Heart left ventricle (tissue), 16 donors: ENCODE measurements around the gene NDUFS5. TPM values are rescaled to one million over a fixed set of nuclear protein-coding genes. Genes with fewer than 3 reads are reported as not detected.
A peak's percentile ranks its signal among the peaks of the same experiment; 100 is the strongest.

Source experiments
- ATAC-seq, 4 donors: fragments of 200-7000 bp; cut with Tn5 transposase; one replicate each; pipeline ENCODE4 v1.9.1; 2020 to 2022; ENCODE audit warnings: moderate library complexity in 4 of 4, mild to moderate bottlenecking in 3 of 4, moderate number of reproducible peaks in 1 of 4
- DNase-seq, 5 donors: peaks; one replicate each; pipeline ENCODE4 v3.0.0-alpha.2; 2020
- H3K27ac ChIP-seq, 12 donors: fragments of 200-600 bp; sonication (generic) in 4 of 12; one replicate each; pipeline versions ENCODE4 v1.5.0 to v1.8.0; 2016 to 2022; ENCODE audit warnings: mild to moderate bottlenecking in 2 of 12
- H3K27me3 ChIP-seq, 9 donors: fragments of 200-600 bp; sonication (generic) in 2 of 9; one replicate each; pipeline versions ENCODE4 v1.5.1 to v1.8.0; 2016 to 2022; ENCODE audit warnings: mild to moderate bottlenecking in 3 of 9
- H3K36me3 ChIP-seq, 9 donors: fragments of 200-600 bp; sonication (generic) in 2 of 9; one replicate each; pipeline versions ENCODE4 v1.5.0 to v1.8.0; 2018 to 2022; ENCODE audit warnings: mild to moderate bottlenecking in 2 of 9
- H3K4me1 ChIP-seq, 12 donors: fragments of 200-600 bp; sonication (generic) in 4 of 12; one replicate each; pipeline versions ENCODE4 v1.5.0 to v1.8.0; 2016 to 2022; ENCODE audit warnings: mild to moderate bottlenecking in 3 of 12
- H3K4me3 ChIP-seq, 12 donors: fragments of 200-600 bp; sonication (generic) in 4 of 12; one replicate each; pipeline versions ENCODE4 v1.5.0 to v1.8.0; 2017 to 2022; ENCODE audit warnings: mild to moderate bottlenecking in 9 of 12, moderate library complexity in 4 of 12
- H3K9me3 ChIP-seq, 12 donors: fragments of 200-600 bp; sonication (generic) in 4 of 12; one replicate each; pipeline versions ENCODE4 v1.5.0 to v1.8.0; 2016 to 2022; ENCODE audit warnings: mild to moderate bottlenecking in 1 of 12
- POLR2A ChIP-seq, 2 donors: fragments of 450-650 bp; IDR thresholded peaks; one replicate each; pipeline ENCODE4 v1.6.1; 2017; ENCODE audit warnings: antibody characterized with exemption in 2 of 2, mild to moderate bottlenecking in 2 of 2, moderate library complexity in 2 of 2
- WGBS, 4 donors: extraction: QIAGEN DNeasy Blood & Tissue Kit in 2 of 4; methylation state at CpG; one replicate each; pipeline versions ENCODE4 v1.1.5 to v1.1.7; 2013 to 2018; 5-methylcytosine and 5-hydroxymethylcytosine counted together
- intact Hi-C, 10 donors: fragments of 100-400 bp; cut with DNase I; formaldehyde crosslinking; loops; one replicate each; pipeline versions ENCODE4 v1.11.1 to v1.14.2; 2022
- polyA plus RNA-seq, 2 donors: library from polyadenylated mRNA; stranded (reverse); fragments of 200-250 nt; gene quantifications; one replicate each; pipeline ENCODE4 v1.2.3, GENCODE V29; 2013
- total RNA-seq, 9 donors: library from RNA; depleted of rRNA in 2 of 9; stranded (reverse); fragments of >200 nt in 2 of 9; fragmentation: NEBNext Ultra II Directional in 3 of 9; extraction: Animal tissue kit (Norgen Biotek cat#: 25700) in 3 of 9; gene quantifications; one replicate each; pipeline versions ENCODE4 v1.1.0 to v1.2.4, GENCODE V29; 2016 to 2023
- TF ChIP-seq, protein P1 (sequence below), 12 donors: fragments of 200-600 bp; sonication (generic) in 4 of 12; IDR thresholded peaks; one replicate each; pipeline versions ENCODE4 v1.5.0 to v1.8.0; 2018 to 2022; ENCODE audit warnings: antibody characterized with exemption in 12 of 12, mild to moderate bottlenecking in 5 of 12
- donor health status: ischemic (EF 13 %, LVEDD 7.1; RV severe dilation, severe dysfunction).
- donor health status: healthy with polysubstance abuse.
- donor health status: DM: no; HTN: yes; CAD: no.
- donor health status: DM: no; HTN: no; CAD: no.
- donor health status: ischemic (EF 25% LVEDD 6.9; RV normal size, moderate dysfunction).
- donor health status: ischemic (EF 25% LVEDD 5.7; RV mildly dilated, moderate dysfunction).
- donor health status: healthy.
- donor health status: DM: yes; HTN: yes; CAD: no.
- donor health status: ischemic (EF 35%, LVEDD 5.7; RV mildly dilated, moderate dysfunction).
- donor health status: nonischemic (EF 11% LVEDD 7.7; RV severe dilation, severe dysfunction).
- donor health status: DM: yes; HTN: yes; CAD: no.
- donor health status: PGD.
- donor health status: ischemic (EF 29% LVEDD 5.4; RV normal size, mild dysfunction).
- donor health status: nonischemic (EF 23%, LVEDD 6.1; RV moderate dilation, normal function).

The NDUFS5 gene
- total and polyA plus RNA-seq, 11 donors, result 292 to 4,461 (median 578) TPM

DNA sequence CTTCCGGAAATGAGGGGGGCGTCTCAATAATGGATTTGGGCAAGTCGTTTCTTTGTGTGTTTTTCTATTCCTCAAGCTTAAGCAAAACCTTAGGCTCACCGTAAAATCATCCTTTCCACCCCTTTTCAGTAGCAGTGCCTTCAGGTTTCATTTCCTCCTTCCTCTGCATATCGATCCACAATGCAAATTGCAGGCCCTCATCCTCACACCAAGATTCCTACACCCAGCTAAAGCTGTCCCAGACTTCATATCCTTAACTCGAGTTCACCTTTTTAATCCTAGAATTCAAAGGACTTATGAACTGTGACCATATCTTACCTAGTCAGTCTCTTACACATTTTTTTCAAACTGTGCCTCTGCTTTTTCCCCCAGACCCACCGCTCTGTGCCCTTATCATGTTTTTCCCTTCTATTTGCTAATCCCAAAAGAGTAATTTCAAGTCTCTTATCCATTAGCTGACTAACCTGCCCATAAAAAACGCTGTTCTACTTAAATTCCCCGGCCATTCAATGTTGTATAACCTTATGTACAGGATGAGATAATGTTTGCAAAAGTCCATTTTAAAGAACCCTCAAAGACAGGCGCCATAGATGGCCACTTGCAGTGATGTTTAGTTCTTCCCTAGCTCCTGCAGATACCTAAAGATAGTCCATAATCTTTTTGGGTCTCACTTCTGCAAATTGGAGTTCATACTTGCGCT, 33.6 kb upstream of the NDUFS5 start:
- ATAC-seq (no peak), DNase-seq (no peak)
- Histone ChIP-seq H3K27me3 (no peaks in the 10 kb centered on the region), H3K27ac (peak overlapping the region in 10 of 12 donors; percentile 87 to 99 (median 95)), H3K9me3 (no peaks in the 10 kb centered on the region), H3K4me1 (peaks cover 5 to 59% (median 36%) of the 10 kb centered on the region in 12 donors), H3K4me3 (peak overlapping the region; percentile 69 to 100 (median 96)), H3K36me3 (peaks cover 0 to 36% (median 9%) of the 10 kb centered on the region in 9 donors)
- no peak for TF ChIP-seq POLR2A (IDR thresholded peaks at IDR 0.05)
- TF ChIP-seq, protein P1, sequence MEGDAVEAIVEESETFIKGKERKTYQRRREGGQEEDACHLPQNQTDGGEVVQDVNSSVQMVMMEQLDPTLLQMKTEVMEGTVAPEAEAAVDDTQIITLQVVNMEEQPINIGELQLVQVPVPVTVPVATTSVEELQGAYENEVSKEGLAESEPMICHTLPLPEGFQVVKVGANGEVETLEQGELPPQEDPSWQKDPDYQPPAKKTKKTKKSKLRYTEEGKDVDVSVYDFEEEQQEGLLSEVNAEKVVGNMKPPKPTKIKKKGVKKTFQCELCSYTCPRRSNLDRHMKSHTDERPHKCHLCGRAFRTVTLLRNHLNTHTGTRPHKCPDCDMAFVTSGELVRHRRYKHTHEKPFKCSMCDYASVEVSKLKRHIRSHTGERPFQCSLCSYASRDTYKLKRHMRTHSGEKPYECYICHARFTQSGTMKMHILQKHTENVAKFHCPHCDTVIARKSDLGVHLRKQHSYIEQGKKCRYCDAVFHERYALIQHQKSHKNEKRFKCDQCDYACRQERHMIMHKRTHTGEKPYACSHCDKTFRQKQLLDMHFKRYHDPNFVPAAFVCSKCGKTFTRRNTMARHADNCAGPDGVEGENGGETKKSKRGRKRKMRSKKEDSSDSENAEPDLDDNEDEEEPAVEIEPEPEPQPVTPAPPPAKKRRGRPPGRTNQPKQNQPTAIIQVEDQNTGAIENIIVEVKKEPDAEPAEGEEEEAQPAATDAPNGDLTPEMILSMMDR (IDR thresholded peaks at IDR 0.05), result no peak
- intact Hi-C loops, result loop anchor here in 9 of 10 donors (5.0 to 10.0 kb wide), 5 partner anchors 35 to 135 kb away; partner anchors contain the start of genes MYCBP (in 7 of the 9), NDUFS5 (in 4 of the 9) and RRAGC (in 2 of the 9)
- WGBS, 4 donors, result 18 to 22% (median 20%) methylated on average over 11 of the region's 11 CpGs

DNA sequence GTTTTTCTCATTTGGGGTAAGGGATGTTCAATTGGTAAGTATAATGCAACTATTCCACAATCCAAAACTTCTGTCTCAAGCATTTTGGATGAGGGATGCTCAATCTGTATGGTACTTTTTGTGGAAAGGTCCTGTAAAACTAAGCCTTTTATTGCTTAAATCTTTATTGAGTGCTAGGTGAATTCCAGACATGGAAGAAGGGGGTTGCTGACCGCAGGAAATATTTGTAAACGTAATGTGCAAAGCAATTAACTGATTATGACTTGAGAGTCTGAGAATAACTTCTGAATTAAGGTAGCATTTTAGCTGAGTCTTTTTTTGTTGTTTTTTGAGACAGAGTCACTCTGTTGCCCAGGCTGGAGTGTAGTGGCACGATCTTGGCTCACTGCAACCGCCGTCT, 32.0 kb upstream of the NDUFS5 start:
- ATAC-seq (no peak), DNase-seq (no peak)
- WGBS, 4 donors, result 70 to 78% (median 78%) methylated on average over 5 of the region's 5 CpGs
- TF ChIP-seq, protein P1 (IDR thresholded peaks at IDR 0.05), result no peak
- TF ChIP-seq POLR2A (IDR thresholded peaks at IDR 0.05), result no peak
- H3K27ac ChIP-seq, result no peak overlapping the region
- H3K36me3 ChIP-seq, result peaks cover 0 to 50% (median 22%) of the 10 kb centered on the region in 9 donors
- H3K9me3 ChIP-seq, result no peaks in the 10 kb centered on the region
- H3K27me3 ChIP-seq, result no peaks in the 10 kb centered on the region
- intact Hi-C loops, result loop anchor here in 9 of 10 donors (5.0 to 10.0 kb wide), 5 partner anchors 33 to 137 kb away; partner anchors contain the start of genes MYCBP (in 7 of the 9), NDUFS5 (in 4 of the 9) and RRAGC (in 2 of the 9)
- peaks cover 12 to 70% (median 44%) of the 10 kb centered on the region in 12 donors for H3K4me1 ChIP-seq
- H3K4me3 ChIP-seq, result no peak overlapping the region

DNA sequence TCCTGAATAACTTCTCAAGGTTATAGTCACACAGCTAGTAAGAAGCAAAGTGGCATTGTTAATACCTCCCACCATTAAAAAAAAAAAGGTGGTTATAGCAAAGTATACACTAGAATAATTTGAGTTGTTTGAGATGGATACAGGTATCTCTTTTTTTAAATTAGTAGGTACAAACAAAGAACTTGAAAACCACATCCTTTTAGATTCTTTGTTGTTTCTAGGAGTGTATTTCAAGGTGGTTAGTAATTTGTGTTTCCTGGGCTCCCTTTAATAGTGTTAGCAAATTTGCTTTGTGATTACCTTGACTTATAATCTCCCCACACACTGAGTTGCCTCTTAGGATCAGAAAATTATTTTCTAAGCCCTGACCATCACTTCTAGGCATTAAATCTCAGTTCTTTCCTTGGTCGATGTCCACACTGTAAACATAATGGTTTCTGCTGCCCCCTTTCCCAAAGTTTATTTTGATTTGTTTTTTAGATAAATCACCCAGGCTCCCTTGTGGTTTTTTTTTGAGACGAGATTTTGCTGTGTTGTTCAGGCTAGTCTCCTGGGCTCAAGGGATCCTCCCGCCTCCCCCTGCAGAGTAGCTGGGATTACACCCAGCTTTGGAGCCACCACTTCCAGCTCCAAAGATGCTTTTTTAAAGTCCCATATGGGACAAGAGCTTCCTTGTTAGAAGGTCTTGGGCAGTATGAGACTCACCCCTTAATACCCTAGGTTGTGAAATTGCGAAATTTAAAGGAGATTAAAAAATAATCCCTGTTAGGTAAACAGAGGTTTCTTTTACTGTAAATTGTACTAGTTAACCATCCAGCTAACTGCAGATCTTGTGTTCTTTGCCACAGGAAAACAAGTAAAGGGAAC, 28.9 kb upstream of the NDUFS5 start:
- no peak for TF ChIP-seq POLR2A (IDR thresholded peaks at IDR 0.05)
- TF ChIP-seq, protein P1 (IDR thresholded peaks at IDR 0.05), result no peak
- no peaks in the 10 kb centered on the region for H3K9me3 ChIP-seq
- intact Hi-C loops, result loop anchor here in 4 of 10 donors (10.0 kb wide), 2 partner anchors 122 to 132 kb away; partner anchors contain the start of gene MYCBP (in 3 of the 4)
- DNase-seq (no peak), ATAC-seq (peak in 1 of 4 donors; percentile 30)
- H3K27me3 ChIP-seq, result no peaks in the 10 kb centered on the region
- peaks cover 4 to 81% (median 52%) of the 10 kb centered on the region in 9 donors for H3K36me3 ChIP-seq
- WGBS, 4 donors, result 46 to 61% (median 56%) methylated on average over 4 of the region's 4 CpGs
- H3K4me1 ChIP-seq, result peaks cover 12 to 64% (median 39%) of the 10 kb centered on the region in 12 donors
- peak overlapping the region in 6 of 12 donors; percentile 7 to 41 (median 16) for H3K27ac ChIP-seq
- H3K4me3 ChIP-seq, result no peak overlapping the region
